Measurements from ENCODE around the gene GRM8. TPM values are rescaled to one million over a fixed set of nuclear protein-coding genes. Genes with fewer than 3 reads are reported as not detected.

GRM8 gene
- polyA plus RNA-seq, 1 donor (not counting 4 experiments of a cell fraction or from before 2014, with no cell fraction given) = not detected

GRCh38 chr7:126937171-126937570 is 315.6 kb downstream of the GRM8 start:
- Histone ChIP-seq H3K4me1 (ENCODE audit: control insufficient read depth, extremely low read depth, insufficient read depth, low read length) (no peaks in the 10 kb centered on the region), H2AFZ (ENCODE audit: control insufficient read depth, low read length) (no peak overlapping the region), H3K79me2 (ENCODE audit: control insufficient read depth, insufficient read depth, low read length) (no peaks in the 10 kb centered on the region), H3K9me3 (ENCODE audit: control insufficient read depth, low read depth, low read length) (no peaks in the 10 kb centered on the region), H3K4me2 (ENCODE audit: control insufficient read depth, extremely low read depth, insufficient read depth, low read depth, low read length) (no peak overlapping the region), H3K9me1 (ENCODE audit: control insufficient read depth, extremely low read depth, insufficient read depth, low read length) (no peaks in the 10 kb centered on the region), H3K4me3 (ENCODE audit: control insufficient read depth in 2 of 3, extremely low read depth in 1 of 3, insufficient read depth in 2 of 3, low read depth in 1 of 3, low read length in 3 of 3) (no peak overlapping the region), H3K27me3 (ENCODE audit: control insufficient read depth, extremely low read depth, insufficient read depth, low read length) (no peaks in the 10 kb centered on the region), H3K36me3 (ENCODE audit: control insufficient read depth in 2 of 2, extremely low read depth in 1 of 2, insufficient read depth in 2 of 2, low read length in 2 of 2) (no peaks in the 10 kb centered on the region), H3K27ac (ENCODE audit: control insufficient read depth, insufficient read depth, low read length) (no peak overlapping the region), H3K9ac (ENCODE audit: control insufficient read depth, extremely low read depth, insufficient read depth, low read length) (no peak overlapping the region), H4K20me1 (ENCODE audit: control insufficient read depth, extremely low read depth, insufficient read depth, low read length) (no peaks in the 10 kb centered on the region)
- TF ChIP-seq EZH2 (IDR thresholded peaks at IDR 0.05; ENCODE audit: low read length) (no peak), CTCF (optimal IDR thresholded peaks at IDR 0.05 in 1 of 3, IDR thresholded peaks at IDR 0.05 in 1 of 3, conservative IDR thresholded peaks at IDR 0.05 in 1 of 3; ENCODE audit: extremely low read depth in 1 of 3, insufficient read depth in 2 of 3, low read length in 3 of 3) (no peak)
- dilution Hi-C loops (cut with MboI; ENCODE audit: extremely low pct_ligation_motif_present, low sequenced_read_pairs) = no loop called here
- no peak for FAIRE-seq
- no peak for DNase-seq (ENCODE audit: low read depth, low spot score)

GRCh38 chr7:126931581-126931980 is 321.2 kb downstream of the GRM8 start:
- Histone ChIP-seq H3K9ac (ENCODE audit: control insufficient read depth, extremely low read depth, insufficient read depth, low read length) (no peak overlapping the region), H3K79me2 (ENCODE audit: control insufficient read depth, insufficient read depth, low read length) (no peaks in the 10 kb centered on the region), H3K27me3 (ENCODE audit: control insufficient read depth, extremely low read depth, insufficient read depth, low read length) (no peaks in the 10 kb centered on the region), H3K4me1 (ENCODE audit: control insufficient read depth, extremely low read depth, insufficient read depth, low read length) (no peaks in the 10 kb centered on the region), H3K9me3 (ENCODE audit: control insufficient read depth, low read depth, low read length) (no peaks in the 10 kb centered on the region), H4K20me1 (ENCODE audit: control insufficient read depth, extremely low read depth, insufficient read depth, low read length) (no peaks in the 10 kb centered on the region), H3K27ac (ENCODE audit: control insufficient read depth, insufficient read depth, low read length) (no peak overlapping the region), H3K4me2 (ENCODE audit: control insufficient read depth, extremely low read depth, insufficient read depth, low read depth, low read length) (no peak overlapping the region), H3K36me3 (ENCODE audit: control insufficient read depth in 2 of 2, extremely low read depth in 1 of 2, insufficient read depth in 2 of 2, low read length in 2 of 2) (no peaks in the 10 kb centered on the region), H3K4me3 (ENCODE audit: control insufficient read depth in 2 of 3, extremely low read depth in 1 of 3, insufficient read depth in 2 of 3, low read depth in 1 of 3, low read length in 3 of 3) (no peak overlapping the region), H3K9me1 (ENCODE audit: control insufficient read depth, extremely low read depth, insufficient read depth, low read length) (no peaks in the 10 kb centered on the region), H2AFZ (ENCODE audit: control insufficient read depth, low read length) (no peak overlapping the region)
- dilution Hi-C loops (cut with MboI; ENCODE audit: extremely low pct_ligation_motif_present, low sequenced_read_pairs) = no loop called here
- TF ChIP-seq EZH2 (IDR thresholded peaks at IDR 0.05; ENCODE audit: low read length) = no peak
- TF ChIP-seq CTCF (optimal IDR thresholded peaks at IDR 0.05 in 1 of 3, IDR thresholded peaks at IDR 0.05 in 1 of 3, conservative IDR thresholded peaks at IDR 0.05 in 1 of 3; ENCODE audit: extremely low read depth in 1 of 3, insufficient read depth in 2 of 3, low read length in 3 of 3) = no peak
- DNase-seq (ENCODE audit: low read depth, low spot score) (no peak), FAIRE-seq (no peak)
